H9 (cell line): ENCODE data around the gene DRD4. TPM values are rescaled to one million over a fixed set of nuclear protein-coding genes. Genes with fewer than 3 reads are reported as not detected.

Experiments
- DNase-seq: peaks from one replicate; pipeline ENCODE4 v3.0.0-alpha.2; 2017
- H2AFZ ChIP-seq: one replicate; pipeline ENCODE4 v1.6.1; 2013; ENCODE audit warnings: mild to moderate bottlenecking, low read length, control low read depth, moderate library complexity
- H2AK5ac ChIP-seq: 2 replicates; pipeline ENCODE4 v1.6.1; 2013; ENCODE audit warnings: low read length, control low read depth, mixed read lengths; ENCODE audit not compliant: insufficient read length
- H2BK120ac ChIP-seq: one replicate; pipeline ENCODE4 v1.6.1; 2013; ENCODE audit warnings: low read depth, mild to moderate bottlenecking, low read length, control low read depth, inconsistent platforms; ENCODE audit not compliant: poor library complexity, severe bottlenecking
- H2BK12ac ChIP-seq: 2 replicates; pipeline ENCODE4 v1.6.1; 2013; ENCODE audit warnings: low read length, control low read depth, mixed read lengths, low read depth; ENCODE audit not compliant: insufficient read length
- H2BK15ac ChIP-seq: 2 replicates; pipeline ENCODE4 v1.6.1; 2013; ENCODE audit warnings: low read depth, low read length, control low read depth
- H2BK20ac ChIP-seq: one replicate; pipeline ENCODE4 v1.6.1; 2013; ENCODE audit warnings: low read depth, mild to moderate bottlenecking, low read length, control low read depth, inconsistent platforms; ENCODE audit not compliant: poor library complexity, severe bottlenecking
- H2BK5ac ChIP-seq: 2 replicates; pipeline ENCODE4 v1.6.1; 2013; ENCODE audit warnings: low read length, control low read depth, mixed read lengths; ENCODE audit not compliant: insufficient read length
- H3K14ac ChIP-seq: 2 replicates; pipeline ENCODE4 v1.6.1; 2013; ENCODE audit warnings: low read length, control low read depth; ENCODE audit not compliant: insufficient read depth
- H3K18ac ChIP-seq: 2 replicates; pipeline ENCODE4 v1.6.1; 2013; ENCODE audit warnings: low read depth, mild to moderate bottlenecking, mixed read lengths, low read length, control low read depth; ENCODE audit not compliant: insufficient read length
- H3K23ac ChIP-seq: 2 replicates; pipeline ENCODE4 v1.6.1; 2013; ENCODE audit warnings: low read length, control low read depth, mixed read lengths, low read depth; ENCODE audit not compliant: insufficient read length
- H3K23me2 ChIP-seq: 2 replicates; pipeline ENCODE4 v1.6.1; 2013; ENCODE audit warnings: low read depth, mild to moderate bottlenecking, mixed read lengths, low read length, control low read depth; ENCODE audit not compliant: insufficient read length, poor library complexity, severe bottlenecking
- H3K27ac ChIP-seq: 2 replicates; pipeline ENCODE4 v1.5.1; 2013; ENCODE audit warnings: low read length, control low read depth, mixed read lengths, low read depth; ENCODE audit not compliant: insufficient read length
- H3K27me3 ChIP-seq: 2 replicates; pipeline ENCODE4 v1.6.1; 2013; ENCODE audit warnings: low read length, control low read depth, inconsistent platforms; ENCODE audit not compliant: insufficient read depth
- H3K4ac ChIP-seq: 2 replicates; pipeline ENCODE4 v1.6.1; 2013; ENCODE audit warnings: low read depth, mild to moderate bottlenecking, control low read depth, inconsistent platforms, low read length, moderate library complexity
- H3K4me1 ChIP-seq: 2 replicates; pipeline ENCODE4 v1.6.1; 2013; ENCODE audit warnings: low read length, control low read depth, inconsistent platforms; ENCODE audit not compliant: insufficient read depth
- H3K4me2 ChIP-seq: 2 replicates; pipeline ENCODE4 v1.6.1; 2013; ENCODE audit warnings: low read length, control low read depth, mixed read lengths; ENCODE audit not compliant: insufficient read length, insufficient read depth
- H3K56ac ChIP-seq: 2 replicates; pipeline ENCODE4 v1.6.1; 2013; ENCODE audit warnings: low read depth, mild to moderate bottlenecking, mixed read lengths, low read length, control low read depth; ENCODE audit not compliant: insufficient read length
- H3K79me1 ChIP-seq: 2 replicates; pipeline ENCODE4 v1.6.1; 2013; ENCODE audit warnings: low read depth, mild to moderate bottlenecking, moderate library complexity, low read length, control low read depth, inconsistent platforms; ENCODE audit not compliant: insufficient read depth, poor library complexity, severe bottlenecking
- H3K79me2 ChIP-seq: 2 replicates; pipeline ENCODE4 v1.6.1; 2013; ENCODE audit warnings: low read length, control low read depth, inconsistent platforms; ENCODE audit not compliant: insufficient read depth
- H3K9ac ChIP-seq: 2 replicates; pipeline ENCODE4 v1.6.1; 2013; ENCODE audit warnings: low read length, control low read depth, mixed read lengths; ENCODE audit not compliant: insufficient read length; ENCODE audit errors: extremely low read depth
- H3K9me3 ChIP-seq: one replicate; pipeline ENCODE4 v1.6.1; 2013; ENCODE audit warnings: low read depth, low read length, inconsistent platforms; ENCODE audit not compliant: control insufficient read depth
- H3T11ph ChIP-seq: one replicate; pipeline ENCODE4 v1.6.1; 2013; ENCODE audit warnings: mild to moderate bottlenecking, low read length, control low read depth, inconsistent platforms
- H4K20me1 ChIP-seq: one replicate; pipeline ENCODE4 v1.6.1; 2013; ENCODE audit not compliant: control insufficient read depth, insufficient read length, insufficient read depth
- H4K5ac ChIP-seq: 2 replicates; pipeline ENCODE4 v1.6.1; 2013; ENCODE audit warnings: low read depth, mild to moderate bottlenecking, mixed read lengths, low read length, control low read depth; ENCODE audit not compliant: insufficient read length
- H4K8ac ChIP-seq: replicated peaks from 2 replicates; pipeline ENCODE4 v1.6.1; 2013; ENCODE audit warnings: low read length, control low read depth, mixed read lengths, low read depth; ENCODE audit not compliant: insufficient read length
- H4K91ac ChIP-seq: 2 replicates; pipeline ENCODE4 v1.6.1; 2013; ENCODE audit warnings: low read depth, mild to moderate bottlenecking, moderate library complexity, mixed read lengths, low read length, control low read depth; ENCODE audit not compliant: insufficient read length
- H3K27ac Mint-ChIP-seq, 3 experiments: 2 replicates in 2 of 3; 3 replicates in 1 of 3; pipeline ENCODE4 v1.8.0; 2020 to 2021; ENCODE audit warnings: mixed read lengths in 3 of 3, mild to moderate bottlenecking in 1 of 3, moderate library complexity in 1 of 3
- H3K27me3 Mint-ChIP-seq: 2 replicates; pipeline ENCODE4 v1.8.0; 2021; ENCODE audit warnings: low read depth, mild to moderate bottlenecking, moderate library complexity, mixed read lengths
- H3K36me3 Mint-ChIP-seq, 3 experiments: 2 replicates in 2 of 3; 3 replicates in 1 of 3; pipeline ENCODE4 v1.8.0; 2020 to 2021; ENCODE audit warnings: low read depth in 3 of 3, mixed read lengths in 3 of 3; ENCODE audit not compliant: insufficient read depth in 1 of 3
- H3K4me1 Mint-ChIP-seq, 2 experiments: 2 replicates each; pipeline ENCODE4 v1.8.0; 2020; ENCODE audit warnings: mixed read lengths in 2 of 2
- H3K4me3 Mint-ChIP-seq, 2 experiments: 2 replicates in 1 of 2; 3 replicates in 1 of 2; pipeline ENCODE4 v1.8.0; 2020 to 2021; ENCODE audit warnings: mild to moderate bottlenecking in 2 of 2, mixed read lengths in 2 of 2, moderate library complexity in 1 of 2
- H3K9me3 Mint-ChIP-seq, 2 experiments: 2 replicates in 1 of 2; 3 replicates in 1 of 2; pipeline ENCODE4 v1.8.0; 2020; ENCODE audit warnings: mild to moderate bottlenecking in 2 of 2, mixed read lengths in 2 of 2, moderate library complexity in 1 of 2
- CTCF ChIP-seq: fragments of 200-600 bp; sonication (generic); conservative IDR thresholded peaks from 3 replicates; pipeline ENCODE4 v1.8.0; 2021; ENCODE audit warnings: antibody characterized with exemption, mild to moderate bottlenecking
- WGBS: extraction: QIAGEN DNeasy Blood & Tissue Kit; methylation state at CpG from one replicate; pipeline ENCODE4 v1.1.7; 2013; ENCODE audit warnings: missing lambda C conversion rate, low lambda C conversion rate, mixed read lengths; ENCODE audit not compliant: insufficient read length; ENCODE audit errors: extremely low coverage; 5-methylcytosine and 5-hydroxymethylcytosine counted together
- total RNA-seq: library from RNA; stranded (reverse); gene quantifications from 2 replicates; pipeline ENCODE4 v1.2.1, GENCODE V29; 2021

The DRD4 gene
- total RNA-seq, 1 experiment from 2014 or later: 6.8 TPM

GRCh38 chr11:614623-615503 lies 22.2 kb upstream of the DRD4 start:
- Histone ChIP-seq H4K8ac (no peak overlapping the region), H2BK20ac (no peak overlapping the region), H4K91ac (no peak overlapping the region), H3K9me3 (no peaks in the 10 kb centered on the region), H2AK5ac (no peak overlapping the region), H2BK12ac (no peak overlapping the region), H3K18ac (no peak overlapping the region), H3K27me3 (no peaks in the 10 kb centered on the region), H4K5ac (no peak overlapping the region), H2AFZ (no peak overlapping the region), H2BK5ac (no peak overlapping the region), H3K14ac (no peak overlapping the region), H2BK120ac (no peak overlapping the region), H3K23ac (no peak overlapping the region), H3K27ac (no peak overlapping the region), H3T11ph (no peak overlapping the region), H4K20me1 (no peaks in the 10 kb centered on the region), H3K9ac (no peak overlapping the region), H3K79me2 (no peaks in the 10 kb centered on the region), H3K79me1 (no peaks in the 10 kb centered on the region), H3K56ac (no peak overlapping the region), H3K23me2 (peaks cover 4% of the 10 kb centered on the region), H3K4ac (no peak overlapping the region), H3K4me1 (no peaks in the 10 kb centered on the region), H2BK15ac (no peak overlapping the region), H3K4me2 (peak overlapping the region; percentile 35)
- Mint-ChIP-seq H3K4me1 (peaks cover 4 to 6% of the 10 kb centered on the region in 2 experiments; a peak in 3 of 4 replicates), H3K9me3 (no peaks in the 10 kb centered on the region), H3K27me3 (no peaks in the 10 kb centered on the region), H3K27ac (peak overlapping the region in 2 of 3 experiments; percentile 89 to 94; a peak in 3 of 7 replicates), H3K36me3 (peaks cover 3 to 26% (median 24%) of the 10 kb centered on the region in 3 experiments; a peak in 6 of 7 replicates), H3K4me3 (peak overlapping the region; percentile 73 to 82)
- DNase-seq: no peak
- WGBS: no CpG with 5 or more reads among the region's 68 CpGs
- TF ChIP-seq CTCF: no peak
